Uterus (tissue), 4 donors: ENCODE results near the gene EZH2. TPM values are rescaled to one million over a fixed set of nuclear protein-coding genes. Genes with fewer than 3 reads are reported as not detected.

Source experiments
- DNase-seq, 2 donors: peaks; one replicate each; pipeline ENCODE4 v3.0.0-alpha.2; 2019 to 2020
- H3K27ac ChIP-seq, 2 donors: fragments of 200-600 bp; sonication (generic); 1 replicate in 1 of 2; 2 replicates in 1 of 2; pipeline ENCODE4 v1.5.1; 2016 to 2018
- H3K27me3 ChIP-seq, 2 donors: fragments of 200-600 bp; sonication (generic); one replicate each; pipeline ENCODE4 v1.5.1; 2018 to 2019; ENCODE audit warnings: control low read depth in 1 of 2
- H3K36me3 ChIP-seq, 2 donors: fragments of 200-600 bp; sonication (generic); one replicate each; pipeline ENCODE4 v1.5.1; 2019; ENCODE audit warnings: control low read depth in 1 of 2
- H3K4me1 ChIP-seq, 2 donors: fragments of 200-600 bp; sonication (generic); one replicate each; pipeline ENCODE4 v1.5.1; 2018 to 2019; ENCODE audit warnings: control low read depth in 1 of 2
- H3K4me3 ChIP-seq, 2 donors: fragments of 200-600 bp; sonication (generic); 1 replicate in 1 of 2; 2 replicates in 1 of 2; pipeline ENCODE4 v1.5.1; 2018 to 2019; ENCODE audit warnings: mild to moderate bottlenecking in 1 of 2
- H3K9me3 ChIP-seq, 2 donors: fragments of 200-600 bp; sonication (generic); one replicate each; pipeline ENCODE4 v1.5.1; 2019; ENCODE audit warnings: control low read depth in 1 of 2
- CTCF ChIP-seq, 4 experiments: fragments of 200-600 bp in 2 of 4; fragments of 450-650 bp in 2 of 4; sonication (generic) in 2 of 4; IDR thresholded peaks; one replicate each; pipeline ENCODE4 v1.5.1; 2016 to 2019; ENCODE audit warnings: antibody characterized with exemption in 4 of 4, mild to moderate bottlenecking in 2 of 4, moderate library complexity in 1 of 4
- POLR2A ChIP-seq, 2 donors: fragments of 450-650 bp; IDR thresholded peaks; one replicate each; pipeline ENCODE4 v1.6.1; 2016; ENCODE audit warnings: antibody characterized with exemption in 2 of 2, mild to moderate bottlenecking in 1 of 2, moderate library complexity in 1 of 2
- intact Hi-C: fragments of 100-400 bp; cut with DNase I; formaldehyde crosslinking; loops from one replicate; pipeline ENCODE4 v1.15.1; 2023; ENCODE audit warnings: low total_unique reads
- small RNA-seq: library from RNA; depleted of rRNA; stranded (forward); fragments of <200 nt; gene quantifications from one replicate; pipeline ENCODE3, GENCODE V24; 2016
- total RNA-seq, 4 donors: library from RNA; depleted of rRNA in 3 of 4; stranded (reverse); fragments of >200 nt in 3 of 4; gene quantifications; one replicate each; pipeline versions ENCODE4 v1.1.0 to v1.2.4, GENCODE V29; 2014 to 2023
- donor health status: DM: yes; HTN: yes; CAD: no.

EZH2 gene
- total RNA-seq, 4 donors from 2014 or later = 1.2 to 35.3 (median 2.1) TPM

- no peak for DNase-seq
- no peaks in the 10 kb centered on the region for H3K27me3 ChIP-seq
- intact Hi-C loops = no loop called here
- H3K4me1 ChIP-seq = no peaks in the 10 kb centered on the region
- H3K36me3 ChIP-seq = no peaks in the 10 kb centered on the region
- H3K9me3 ChIP-seq = no peaks in the 10 kb centered on the region
- no peak overlapping the region for H3K4me3 ChIP-seq
- no peak overlapping the region for H3K27ac ChIP-seq
- TF ChIP-seq POLR2A (IDR thresholded peaks at IDR 0.05) = no peak
- TF ChIP-seq CTCF (IDR thresholded peaks at IDR 0.05) = no peak
Measured at GRCh38 chr7:148772297-148773089, 111.6 kb downstream of the EZH2 start.

- Histone ChIP-seq H3K27ac (no peak overlapping the region), H3K27me3 (no peaks in the 10 kb centered on the region), H3K4me3 (no peak overlapping the region), H3K4me1 (no peaks in the 10 kb centered on the region), H3K36me3 (no peaks in the 10 kb centered on the region), H3K9me3 (no peaks in the 10 kb centered on the region)
- no peak for DNase-seq
- intact Hi-C loops = no loop called here
- TF ChIP-seq POLR2A (IDR thresholded peaks at IDR 0.05) = no peak
- no peak for TF ChIP-seq CTCF (IDR thresholded peaks at IDR 0.05)
Measured at GRCh38 chr7:148770004-148770403, 114.1 kb downstream of the EZH2 start.

- no peak overlapping the region for H3K4me3 ChIP-seq
- no peaks in the 10 kb centered on the region for H3K4me1 ChIP-seq
- TF ChIP-seq CTCF (IDR thresholded peaks at IDR 0.05) = no peak
- no peak for TF ChIP-seq POLR2A (IDR thresholded peaks at IDR 0.05)
- no peak for DNase-seq
- no peaks in the 10 kb centered on the region for H3K36me3 ChIP-seq
- no peak overlapping the region for H3K27ac ChIP-seq
- no peaks in the 10 kb centered on the region for H3K9me3 ChIP-seq
- no peaks in the 10 kb centered on the region for H3K27me3 ChIP-seq
- intact Hi-C loops = no loop called here
Measured at GRCh38 chr7:148763622-148764021, 120.5 kb downstream of the EZH2 start.

- Histone ChIP-seq H3K4me3 (no peak overlapping the region), H3K36me3 (no peaks in the 10 kb centered on the region), H3K9me3 (no peaks in the 10 kb centered on the region), H3K27ac (no peak overlapping the region), H3K27me3 (no peaks in the 10 kb centered on the region), H3K4me1 (no peaks in the 10 kb centered on the region)
- no peak for DNase-seq
- no peak for TF ChIP-seq POLR2A (IDR thresholded peaks at IDR 0.05)
- TF ChIP-seq CTCF (IDR thresholded peaks at IDR 0.05) = no peak
- intact Hi-C loops = no loop called here
Measured at GRCh38 chr7:148761499-148762278, 122.4 kb downstream of the EZH2 start.

Small RNA genes lying within 50 kb of the gene (small RNA-seq; reads per million reads assigned to genes)
- not detected for gene RF00017
- not detected for gene RN7SL569P
- gene RNU7-20P = not detected

Other genes starting within 250 kb of the EZH2 start
- 10 to 100 TPM; 38.9 to 61.2 (median 49.4) TPM for gene CUL1, start 185.4 kb downstream of the EZH2 start, total RNA-seq
- gene PDIA4, start 144.2 kb upstream of the EZH2 start, total RNA-seq = 100 to 1,000 TPM in 1 of 4 donors, 10 to 100 TPM in 3; 34.6 to 169 (median 68.7) TPM
- gene ZNF786, start 206.4 kb upstream of the EZH2 start, total RNA-seq = 10 to 100 TPM in 2 of 4 donors, 1 to 10 TPM in 2; 3.6 to 13.7 (median 9.7) TPM
- 1 to 10 TPM in 2 of 4 donors, under 1 TPM in 1, not detected in 1; 0.77 to 8.8 (median 4.8) TPM for gene ZNF425, start 242.0 kb upstream of the EZH2 start, total RNA-seq